Large intestine (tissue), 3 donors: ENCODE results near the gene FOXE3. TPM values are rescaled to one million over a fixed set of nuclear protein-coding genes. Genes with fewer than 3 reads are reported as not detected.
A peak's percentile ranks its signal among the peaks of the same experiment; 100 is the strongest.

ENCODE experiments used
- DNase-seq, 2 donors: peaks; one replicate each; pipeline versions ENCODE4 v3.0.0 to v3.0.0-alpha.2; 2013
- H3K27ac ChIP-seq: one replicate; pipeline ENCODE4 v1.5.1; 2013; ENCODE audit warnings: low read length
- H3K27me3 ChIP-seq: 2 replicates; pipeline ENCODE4 v1.6.1; 2013; ENCODE audit warnings: low read length; ENCODE audit not compliant: control insufficient read depth, insufficient read depth
- H3K36me3 ChIP-seq: 2 replicates; pipeline ENCODE4 v1.6.1; 2013; ENCODE audit warnings: low read length; ENCODE audit not compliant: control insufficient read depth, insufficient read depth
- H3K4me1 ChIP-seq: one replicate; pipeline ENCODE4 v1.6.1; 2013; ENCODE audit warnings: low read length; ENCODE audit not compliant: control insufficient read depth, insufficient read depth
- H3K4me3 ChIP-seq: one replicate; pipeline ENCODE4 v1.5.1; 2013; ENCODE audit warnings: low read length
- H3K9me3 ChIP-seq: one replicate; pipeline ENCODE4 v1.6.1; 2013; ENCODE audit warnings: mild to moderate bottlenecking, low read depth, low read length, moderate library complexity; ENCODE audit not compliant: control insufficient read depth
- WGBS: methylation state at CpG from one replicate; pipeline ENCODE4 v1.1.5; 2013; ENCODE audit warnings: low lambda C conversion rate; ENCODE audit not compliant: insufficient coverage; 5-methylcytosine and 5-hydroxymethylcytosine counted together
- polyA plus RNA-seq: library from polyadenylated mRNA; unstranded; fragments of 120-200 nt; gene quantifications from one replicate; pipeline ENCODE4 v1.2.1, GENCODE V29; 2013

Gene FOXE3
- polyA plus RNA-seq, 1 donor, result 0.09 TPM

DNA sequence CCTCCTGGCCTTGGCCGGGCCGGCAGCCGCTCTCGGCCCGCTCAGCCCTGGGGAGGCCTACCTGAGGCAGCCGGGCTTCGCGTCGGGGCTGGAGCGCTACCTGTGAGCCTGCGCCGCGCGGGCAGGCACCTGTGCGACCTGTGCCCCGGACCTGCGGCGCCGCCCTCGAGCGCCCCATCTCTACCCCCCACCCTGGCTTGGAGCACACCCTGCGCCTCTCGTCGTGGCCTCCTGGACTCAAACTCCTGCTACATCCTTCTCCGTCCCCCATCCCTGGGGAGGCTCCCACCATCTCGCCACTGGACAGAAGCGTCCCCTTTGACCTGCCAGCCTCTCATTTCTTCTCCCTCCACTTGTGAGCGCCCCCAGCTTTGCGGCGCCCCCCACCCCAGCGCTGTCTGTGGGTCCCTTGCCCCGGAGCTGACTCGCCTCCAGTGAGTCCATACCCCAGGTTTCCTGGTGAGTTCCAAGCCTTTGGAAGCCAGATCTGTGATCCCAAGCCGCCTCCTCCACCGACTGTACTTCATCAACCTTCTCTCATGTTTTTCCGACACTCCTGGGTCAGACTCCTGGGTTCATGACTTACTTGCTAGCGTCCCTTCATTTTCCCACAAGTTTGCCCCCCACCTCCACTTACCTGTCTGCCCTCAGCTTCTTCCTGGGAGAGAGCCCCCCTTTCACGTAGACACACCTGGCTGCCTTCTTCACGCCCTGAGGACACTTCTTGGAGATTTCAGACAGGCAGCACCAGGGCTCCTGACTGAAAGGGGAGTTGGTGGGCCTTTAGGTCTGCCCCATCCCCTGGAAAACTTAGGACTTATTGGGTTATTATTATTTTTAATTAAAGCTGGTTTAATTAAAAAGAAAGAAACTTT is 1.3 kb downstream of the FOXE3 start:
- H3K27ac ChIP-seq, result no peak overlapping the region
- DNase-seq, result peak in 1 of 2 donors; percentile 54
- WGBS, result 80% methylated on average over 1 of the region's 39 CpGs
- H3K27me3 ChIP-seq, result peaks cover 57% of the 10 kb centered on the region
- no peaks in the 10 kb centered on the region for H3K4me1 ChIP-seq
- H3K4me3 ChIP-seq, result no peak overlapping the region
- H3K36me3 ChIP-seq, result no peaks in the 10 kb centered on the region
- no peaks in the 10 kb centered on the region for H3K9me3 ChIP-seq

DNA sequence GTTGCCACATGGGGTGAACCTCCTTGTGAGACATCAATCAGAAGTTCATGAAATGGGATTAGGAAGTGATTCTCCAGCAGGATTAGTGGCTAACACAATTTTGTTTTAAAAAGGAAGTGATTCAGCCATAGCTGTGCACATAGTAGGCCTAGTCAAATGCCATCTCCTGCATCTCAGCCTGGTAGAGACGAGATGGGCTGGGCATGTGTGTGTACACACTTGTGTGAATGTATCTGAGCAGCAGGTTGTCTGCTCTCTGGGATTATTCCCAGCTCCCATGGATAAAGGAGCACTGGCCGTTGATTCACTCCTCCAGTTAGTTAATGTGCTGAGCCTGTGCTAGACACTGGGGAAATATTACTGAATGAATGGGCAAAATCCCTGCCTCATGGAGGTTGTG is 2.0 kb downstream of the FOXE3 start:
- H3K27me3 ChIP-seq, result peaks cover 57% of the 10 kb centered on the region

DNA sequence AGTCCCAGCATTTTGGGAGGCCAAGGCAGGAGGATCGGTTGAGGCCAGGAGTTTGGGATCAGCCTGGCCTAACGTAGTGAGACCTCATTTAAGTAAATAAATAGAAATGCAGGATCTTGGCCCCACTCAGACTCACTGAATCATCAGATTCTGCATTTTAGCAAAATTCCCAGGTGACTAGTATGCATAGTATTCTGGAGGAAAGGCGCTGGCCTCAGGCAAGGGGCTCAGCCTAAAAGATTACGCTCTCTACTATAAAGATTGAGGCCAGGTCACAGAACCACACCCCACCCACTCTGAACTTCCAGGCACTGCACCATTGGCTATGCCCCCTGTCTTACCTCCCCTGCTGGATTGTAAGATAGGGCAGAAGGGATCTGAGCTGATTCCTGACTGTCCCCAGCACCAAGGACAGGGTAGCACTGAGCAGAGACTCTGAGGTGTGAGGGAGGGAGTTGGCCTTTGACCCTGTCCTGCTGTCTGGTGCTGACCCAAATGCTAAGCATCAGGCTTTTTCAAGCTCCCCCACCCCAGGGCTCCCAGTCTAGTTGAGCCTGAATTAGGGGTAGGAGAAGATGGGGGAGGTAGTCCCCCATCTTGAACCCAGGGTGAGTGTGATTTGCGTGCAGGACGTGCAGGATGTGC is 2.7 kb downstream of the FOXE3 start:
- DNase-seq, result no peak
- Histone ChIP-seq H3K4me1 (no peaks in the 10 kb centered on the region), H3K36me3 (no peaks in the 10 kb centered on the region), H3K27me3 (peaks cover 56% of the 10 kb centered on the region), H3K27ac (no peak overlapping the region), H3K9me3 (no peaks in the 10 kb centered on the region), H3K4me3 (no peak overlapping the region)
- no CpG with 5 or more reads among the region's 6 CpGs for WGBS

More for the DNA sequence above, 2.0 kb downstream of the FOXE3 start:
- Histone ChIP-seq H3K9me3 (no peaks in the 10 kb centered on the region), H3K4me3 (no peak overlapping the region), H3K27ac (no peak overlapping the region), H3K36me3 (no peaks in the 10 kb centered on the region), H3K4me1 (no peaks in the 10 kb centered on the region)
- no CpG with 5 or more reads among the region's 2 CpGs for WGBS
- DNase-seq, result no peak

DNA sequence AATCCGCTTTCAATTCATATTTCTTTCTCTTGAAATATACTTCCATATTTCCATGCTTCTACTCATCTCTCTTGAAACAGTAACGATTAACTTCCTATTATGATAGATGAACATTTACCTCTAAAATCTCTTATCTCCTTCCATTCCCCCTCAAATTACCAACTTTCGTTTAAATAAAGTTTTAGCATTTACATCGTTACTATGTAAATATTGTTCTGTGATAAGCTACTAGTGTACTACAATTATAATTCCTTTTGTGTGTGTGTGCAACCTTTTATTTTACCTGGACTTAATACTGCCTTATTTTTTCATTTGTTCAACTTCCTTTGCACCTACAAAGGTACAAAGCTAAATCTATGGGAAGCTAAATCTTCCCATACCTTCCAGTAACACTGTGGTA is 4.5 kb downstream of the FOXE3 start:
- Histone ChIP-seq H3K36me3 (no peaks in the 10 kb centered on the region), H3K4me1 (no peaks in the 10 kb centered on the region), H3K4me3 (no peak overlapping the region), H3K9me3 (no peaks in the 10 kb centered on the region), H3K27me3 (peaks cover 41% of the 10 kb centered on the region), H3K27ac (no peak overlapping the region)
- 100% methylated on average over 2 of the region's 4 CpGs for WGBS
- no peak for DNase-seq

DNA sequence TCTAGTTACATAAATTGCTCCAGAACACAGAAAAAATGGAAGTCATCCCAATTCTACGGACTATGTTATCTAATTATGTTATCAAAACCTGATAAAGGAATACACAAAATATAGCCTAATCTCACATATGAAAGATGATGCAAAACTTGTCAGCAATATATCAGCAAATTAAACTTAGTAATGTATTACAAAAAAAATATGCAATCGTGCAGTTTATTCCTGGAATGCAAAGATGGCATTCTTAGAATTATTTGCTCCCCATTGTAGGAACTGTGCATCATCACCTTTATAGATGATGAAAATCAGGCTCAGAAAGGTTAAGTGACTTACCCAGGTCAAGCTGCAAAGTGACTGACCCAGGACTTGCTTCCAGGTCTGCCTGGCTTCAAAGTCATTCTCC is 7.8 kb downstream of the FOXE3 start:
- whole genome bisulfite sequencing, result no CpG with 5 or more reads among the region's 2 CpGs
- Histone ChIP-seq H3K27ac (no peak overlapping the region), H3K4me3 (no peak overlapping the region), H3K36me3 (no peaks in the 10 kb centered on the region), H3K9me3 (no peaks in the 10 kb centered on the region), H3K27me3 (peaks cover 15% of the 10 kb centered on the region), H3K4me1 (no peaks in the 10 kb centered on the region)
- no peak for DNase-seq

DNA sequence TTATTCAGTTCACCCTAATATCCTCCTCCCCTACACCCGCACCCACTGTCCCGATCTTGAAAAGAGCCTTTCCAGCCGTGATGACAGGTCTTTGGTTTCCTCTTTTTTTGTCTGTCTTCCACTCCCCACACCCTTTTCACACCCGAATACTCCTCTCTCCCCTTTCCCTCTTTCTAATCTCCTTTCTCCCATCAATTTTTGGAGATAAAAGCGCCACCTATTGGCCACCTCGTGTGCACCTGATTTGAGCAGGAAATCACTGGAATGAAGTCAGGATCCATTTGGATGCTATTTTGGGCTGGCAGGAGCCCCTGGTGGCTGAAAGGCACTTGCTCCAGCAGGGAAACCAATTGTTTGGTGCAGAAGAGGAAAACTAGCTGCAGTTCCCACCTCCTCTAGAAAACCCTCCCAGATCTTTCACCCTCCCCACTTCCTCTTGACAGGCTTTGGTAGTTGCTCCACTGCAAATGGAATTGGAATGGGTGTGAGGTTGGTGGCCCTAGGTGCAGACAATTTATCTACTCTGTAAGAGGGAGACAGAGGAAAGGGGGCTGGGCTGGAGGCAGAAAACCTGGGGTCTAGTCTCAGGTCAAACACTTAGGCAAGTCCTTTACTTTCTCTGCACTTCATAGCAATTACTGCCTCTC is 8.4 kb downstream of the FOXE3 start:
- Histone ChIP-seq H3K36me3 (no peaks in the 10 kb centered on the region), H3K27ac (no peak overlapping the region), H3K4me3 (no peak overlapping the region), H3K9me3 (no peaks in the 10 kb centered on the region), H3K4me1 (no peaks in the 10 kb centered on the region), H3K27me3 (peaks cover 10% of the 10 kb centered on the region)
- no peak for DNase-seq
- WGBS, result 0% methylated on average over 3 of the region's 6 CpGs

DNA sequence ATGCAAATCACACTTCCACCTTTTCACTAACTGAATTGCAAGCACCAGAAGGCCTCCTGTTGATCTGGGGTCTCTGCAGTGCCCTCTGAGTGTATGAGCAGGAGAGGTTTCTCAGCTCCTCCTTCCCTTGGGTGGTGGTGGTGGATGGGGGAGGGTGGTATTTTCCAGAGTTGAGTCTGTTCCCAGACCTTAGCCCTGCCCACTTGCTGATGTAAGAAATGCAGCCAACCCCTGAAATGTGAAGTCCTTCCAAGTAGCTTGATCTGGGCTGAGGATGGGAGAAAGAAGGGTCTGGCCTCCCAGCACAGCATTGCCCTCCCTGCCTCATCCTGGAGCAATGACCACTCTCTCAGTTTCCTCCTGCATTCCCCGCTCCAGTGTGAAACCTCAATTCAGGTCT is 15.4 kb downstream of the FOXE3 start:
- no CpG with 5 or more reads among the region's 1 CpG for WGBS
- peaks cover 47% of the 10 kb centered on the region for H3K27me3 ChIP-seq
- no peak overlapping the region for H3K4me3 ChIP-seq
- no peak for DNase-seq
- H3K4me1 ChIP-seq, result peaks cover 16% of the 10 kb centered on the region
- H3K9me3 ChIP-seq, result peaks cover 3% of the 10 kb centered on the region
- no peak overlapping the region for H3K27ac ChIP-seq
- H3K36me3 ChIP-seq, result no peaks in the 10 kb centered on the region

DNA sequence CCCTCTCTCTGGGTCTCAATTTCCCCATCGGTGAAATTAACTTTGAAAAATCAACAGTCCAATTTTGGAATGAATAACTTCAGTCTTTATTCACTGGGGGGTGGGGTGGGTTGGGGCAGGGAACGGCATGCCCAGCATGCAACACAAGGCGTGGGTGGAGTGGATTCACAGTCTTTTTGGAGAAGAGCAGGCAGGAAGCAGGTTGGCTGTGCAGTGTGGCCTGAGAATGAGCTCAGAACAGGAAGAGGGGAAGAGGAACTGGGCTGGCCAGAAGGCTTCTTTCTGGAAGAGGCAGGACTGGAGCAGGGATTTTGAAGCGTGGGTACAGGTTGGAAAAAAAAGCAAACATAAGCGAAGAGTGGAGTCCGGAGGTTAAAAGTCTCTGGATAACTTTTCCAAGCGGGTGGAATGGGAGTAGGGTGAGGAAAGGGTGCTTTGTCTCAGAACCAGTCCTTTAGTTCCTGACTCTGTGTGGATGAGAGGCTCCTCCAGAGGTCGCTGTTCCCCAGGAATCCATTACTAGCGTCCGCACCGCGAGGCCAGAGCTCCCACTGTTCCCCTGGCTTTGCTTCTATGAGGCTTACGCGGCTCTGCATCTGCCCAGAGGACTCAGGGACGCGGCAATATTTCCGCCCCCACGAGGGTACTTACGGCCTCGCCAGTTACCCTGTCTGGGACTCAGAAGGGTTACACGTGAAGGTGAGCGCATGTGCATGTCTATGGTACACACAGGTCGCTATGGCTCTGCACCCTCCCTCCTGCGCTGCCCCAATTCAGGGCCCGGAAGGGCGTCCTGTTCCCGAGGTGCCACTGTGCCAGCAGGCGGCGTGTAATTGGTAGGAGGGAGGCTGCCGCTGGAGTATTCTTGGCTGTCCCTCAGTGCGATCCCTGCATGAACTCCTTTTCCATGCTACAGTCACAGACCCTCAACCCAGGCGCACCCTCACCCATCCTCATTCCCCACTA is 16.3 kb downstream of the FOXE3 start:
- no peak overlapping the region for H3K4me3 ChIP-seq
- H3K9me3 ChIP-seq, result peaks cover 3% of the 10 kb centered on the region
- DNase-seq, result peak; percentile 58 to 71
- H3K4me1 ChIP-seq, result peaks cover 16% of the 10 kb centered on the region
- H3K27me3 ChIP-seq, result peaks cover 52% of the 10 kb centered on the region
- 20% methylated on average over 1 of the region's 32 CpGs for WGBS
- H3K27ac ChIP-seq, result no peak overlapping the region
- H3K36me3 ChIP-seq, result no peaks in the 10 kb centered on the region

DNA sequence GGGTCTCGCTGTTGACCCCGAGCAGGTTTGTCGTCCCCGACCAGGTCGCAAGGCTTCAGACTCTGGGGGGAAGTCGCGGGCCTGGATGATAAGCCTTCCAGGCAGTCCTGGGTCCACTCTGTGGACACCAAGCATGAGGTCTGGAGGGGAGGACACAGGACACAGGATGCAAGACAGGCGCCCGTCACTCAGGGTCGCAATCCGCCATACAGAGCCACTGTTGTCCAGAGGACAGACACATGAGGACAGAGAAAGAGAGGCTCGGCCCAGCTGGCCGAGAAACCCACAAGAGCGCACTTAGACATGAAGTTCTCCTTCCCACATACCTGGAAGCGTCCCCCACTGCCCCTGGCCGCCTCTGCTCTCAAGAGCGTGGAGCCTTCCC is 16.9 kb downstream of the FOXE3 start:
- WGBS, result no CpG with 5 or more reads among the region's 17 CpGs
- Histone ChIP-seq H3K27me3 (peaks cover 53% of the 10 kb centered on the region), H3K27ac (no peak overlapping the region), H3K4me3 (no peak overlapping the region), H3K9me3 (peaks cover 3% of the 10 kb centered on the region), H3K4me1 (peaks cover 16% of the 10 kb centered on the region), H3K36me3 (no peaks in the 10 kb centered on the region)
- no peak for DNase-seq
